Urinary bladder (tissue), 4 donors: ENCODE measurements around the gene MARCHF3. TPM values are rescaled to one million over a fixed set of nuclear protein-coding genes. Genes with fewer than 3 reads are reported as not detected.
"Not testable (repeated sequence)": the region's sequence is repeated elsewhere in the genome, so short reads cannot be mapped to it uniquely, and the experiment has no call there.

Source experiments
- DNase-seq: peaks from one replicate; pipeline ENCODE4 v3.0.0-alpha.2; 2015; ENCODE audit errors: extremely low spot score
- H3K27ac ChIP-seq: one replicate; pipeline ENCODE4 v1.5.1; 2013; ENCODE audit warnings: low read depth, mild to moderate bottlenecking, moderate library complexity
- H3K36me3 ChIP-seq: one replicate; pipeline ENCODE4 v1.6.1; 2013; ENCODE audit warnings: mild to moderate bottlenecking, moderate library complexity; ENCODE audit not compliant: insufficient read depth
- H3K4me1 ChIP-seq: one replicate; pipeline ENCODE4 v1.6.1; 2013; ENCODE audit warnings: mild to moderate bottlenecking, moderate library complexity; ENCODE audit not compliant: insufficient read depth
- H3K4me3 ChIP-seq: one replicate; pipeline ENCODE4 v1.5.1; 2013; ENCODE audit warnings: low read depth, low read length
- WGBS: extraction: QIAGEN DNeasy Blood & Tissue Kit; methylation state at CpG from one replicate; pipeline ENCODE4 v1.1.7; 2013; 5-methylcytosine and 5-hydroxymethylcytosine counted together
- polyA plus RNA-seq: library from polyadenylated mRNA; stranded (reverse); fragments of 200-250 nt; gene quantifications from one replicate; pipeline ENCODE4 v1.2.3, GENCODE V29; 2013
- total RNA-seq: library from RNA; depleted of rRNA; stranded (reverse); fragments of >200 nt; gene quantifications from one replicate; pipeline ENCODE4 v1.2.3, GENCODE V29; 2014
- donor health status: healthy with polysubstance abuse.
- donor health status: healthy.

MARCHF3 gene
- total and polyA plus RNA-seq, 2 donors, result 8.6 to 9.2 TPM

DNA sequence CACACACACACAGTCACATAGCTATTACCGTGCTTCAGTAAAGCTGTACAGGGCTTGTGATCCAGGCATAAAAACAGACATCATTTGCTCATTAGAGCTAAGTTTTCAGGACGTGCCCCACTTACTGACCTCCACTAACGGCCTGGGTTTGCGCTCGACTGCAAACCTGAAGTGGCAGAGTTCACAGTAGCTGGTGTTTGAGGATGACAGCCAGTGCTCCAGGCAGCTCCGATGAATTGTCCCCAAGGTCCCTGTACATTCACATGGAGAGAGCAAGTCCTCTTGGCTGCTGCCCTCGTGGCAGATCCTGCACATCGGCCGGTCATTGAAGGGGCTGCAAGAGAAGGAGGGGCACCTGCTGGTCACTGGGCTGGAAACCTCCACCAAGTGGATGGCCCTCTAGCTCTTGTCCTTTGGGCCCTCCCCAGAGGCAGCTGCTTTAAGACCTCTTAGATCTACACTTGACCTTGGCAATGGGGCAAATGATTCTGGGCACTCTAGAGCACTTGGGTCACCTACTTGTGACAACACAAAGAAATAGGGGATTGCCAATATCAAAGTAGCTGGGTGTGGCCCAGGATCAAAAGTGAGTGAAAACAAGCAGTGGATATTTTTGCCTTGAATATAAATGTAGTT is 115.4 kb downstream of the MARCHF3 start:
- WGBS, result 79% methylated on average over 9 of the region's 9 CpGs
- Histone ChIP-seq H3K4me3 (no peak overlapping the region), H3K4me1 (no peaks in the 10 kb centered on the region), H3K27ac (no peak overlapping the region), H3K36me3 (no peaks in the 10 kb centered on the region)
- DNase-seq, result no peak

DNA sequence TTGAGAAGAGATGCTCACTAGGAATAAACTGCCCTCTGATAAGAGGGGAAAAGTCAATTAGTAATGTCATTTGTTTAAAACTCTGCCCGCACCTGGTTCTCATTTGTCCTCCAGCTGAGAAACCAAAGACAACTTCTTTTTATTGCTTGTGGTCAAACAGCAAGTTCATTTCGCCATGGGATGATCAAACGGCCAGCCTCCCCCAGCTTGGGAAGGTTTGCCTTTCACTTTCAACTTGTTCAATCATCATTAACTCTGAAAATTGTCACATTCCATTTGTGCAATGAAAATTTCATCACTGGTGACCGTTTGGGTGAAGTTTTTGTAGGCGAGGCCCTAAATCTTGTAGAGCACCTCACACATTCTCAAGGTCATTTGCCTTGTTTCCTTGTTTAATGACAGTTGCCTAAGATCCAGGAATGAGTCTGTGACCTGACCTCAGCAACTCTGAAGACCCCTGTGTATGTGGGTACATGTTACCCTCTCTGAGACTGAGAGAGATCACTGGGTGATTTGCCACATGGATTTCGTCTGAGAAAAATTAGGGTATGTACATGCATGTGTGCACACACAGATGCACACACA is 117.7 kb downstream of the MARCHF3 start:
- Histone ChIP-seq H3K36me3 (no peaks in the 10 kb centered on the region), H3K4me3 (no peak overlapping the region), H3K27ac (no peak overlapping the region), H3K4me1 (no peaks in the 10 kb centered on the region)
- no peak for DNase-seq
- 66% methylated on average over 6 of the region's 6 CpGs for WGBS

DNA sequence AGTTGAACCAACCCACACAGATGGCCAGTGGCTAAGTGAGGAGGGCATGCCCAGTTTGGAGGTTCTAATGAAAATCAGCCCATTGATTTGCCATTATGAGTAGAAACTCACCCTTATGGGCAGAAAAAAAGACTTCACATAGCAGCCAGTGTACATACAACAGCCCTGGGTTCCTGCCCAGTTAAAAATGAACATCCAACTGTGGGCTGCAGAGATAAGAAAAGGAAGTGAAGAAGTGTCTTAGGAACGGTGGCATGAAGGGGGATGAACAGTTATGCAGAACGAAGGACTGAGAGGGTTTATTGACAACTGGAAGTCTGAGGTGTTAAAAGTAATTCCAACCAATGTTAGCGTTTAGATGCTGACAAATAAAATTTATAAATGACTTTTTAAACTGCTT is 118.4 kb downstream of the MARCHF3 start:
- 42% methylated on average over 3 of the region's 3 CpGs for WGBS
- no peaks in the 10 kb centered on the region for H3K36me3 ChIP-seq
- no peak for DNase-seq

DNA sequence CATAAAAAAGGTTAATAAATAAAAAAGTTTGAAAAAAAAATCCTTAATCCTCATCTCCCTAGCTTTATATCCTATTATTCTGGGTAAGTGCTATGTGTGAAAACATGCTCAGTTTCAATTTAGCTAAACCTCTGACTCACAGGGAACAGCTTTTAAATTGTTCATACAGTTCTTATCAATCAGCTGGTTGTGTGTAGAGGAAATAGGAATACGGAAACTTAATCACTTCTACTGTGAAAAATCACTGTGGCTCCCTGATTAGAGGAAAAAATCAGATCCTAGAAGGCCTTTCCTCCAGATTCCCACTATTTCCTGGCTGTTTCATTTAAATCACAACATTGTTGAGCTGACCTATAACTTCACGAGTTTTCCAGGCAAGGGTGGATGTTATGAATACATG is 120.5 kb downstream of the MARCHF3 start:
- H3K4me3 ChIP-seq, result no peak overlapping the region
- WGBS, result 85% methylated on average over 2 of the region's 2 CpGs

More for the DNA sequence above, 118.4 kb downstream of the MARCHF3 start:
- Histone ChIP-seq H3K27ac (no peak overlapping the region), H3K4me3 (no peak overlapping the region), H3K4me1 (no peaks in the 10 kb centered on the region)

DNA sequence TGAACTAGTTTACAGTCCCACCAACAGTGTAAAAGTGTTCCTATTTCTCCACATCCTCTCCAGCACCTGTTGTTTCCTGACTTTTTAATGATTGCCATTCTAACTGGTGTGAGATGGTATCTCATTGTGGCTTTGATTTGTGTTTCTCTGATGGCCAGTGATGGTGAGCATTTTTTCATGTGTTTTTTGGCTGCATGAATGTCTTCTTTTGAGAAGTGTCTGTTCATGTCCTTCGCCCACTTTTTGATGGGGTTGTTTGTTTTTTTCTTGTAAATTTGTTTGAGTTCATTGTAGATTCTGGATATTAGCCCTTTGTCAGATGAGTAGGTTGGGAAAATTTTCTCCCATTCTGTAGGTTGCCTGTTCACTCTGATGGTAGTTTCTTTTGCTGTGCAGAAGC is 126.0 kb downstream of the MARCHF3 start:
- WGBS, result no CpG with 5 or more reads among the region's 1 CpG
- not testable (repeated sequence) for H3K36me3 ChIP-seq, DNase-seq, H3K4me3 ChIP-seq, H3K4me1 ChIP-seq, H3K27ac ChIP-seq

More for the DNA sequence above, 120.5 kb downstream of the MARCHF3 start:
- Histone ChIP-seq H3K27ac (no peak overlapping the region), H3K4me1 (no peaks in the 10 kb centered on the region), H3K36me3 (no peaks in the 10 kb centered on the region)
- no peak for DNase-seq

DNA sequence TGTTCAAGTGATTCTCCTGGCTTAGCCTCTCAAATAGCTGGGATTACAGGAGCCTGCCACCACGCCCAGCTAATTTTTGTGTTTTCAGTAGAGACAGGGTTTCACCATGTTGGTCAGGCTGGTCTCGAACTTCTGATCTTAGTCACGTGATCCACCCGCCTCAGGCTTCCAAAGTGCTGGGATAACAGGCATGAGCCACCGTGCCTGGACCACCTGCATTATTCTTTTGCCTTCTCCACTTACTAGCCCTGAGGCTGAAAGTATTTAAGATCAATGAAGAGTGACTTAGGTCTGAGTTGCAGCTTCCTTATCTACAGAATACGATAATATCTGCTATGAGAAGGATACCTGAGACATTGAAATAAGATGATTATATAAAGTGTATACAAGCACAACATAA is 129.6 kb downstream of the MARCHF3 start:
- Histone ChIP-seq H3K36me3 (no peaks in the 10 kb centered on the region), H3K4me3 (no peak overlapping the region), H3K27ac (no peak overlapping the region), H3K4me1 (no peaks in the 10 kb centered on the region)
- no peak for DNase-seq
- WGBS, result 90% methylated on average over 6 of the region's 6 CpGs

DNA sequence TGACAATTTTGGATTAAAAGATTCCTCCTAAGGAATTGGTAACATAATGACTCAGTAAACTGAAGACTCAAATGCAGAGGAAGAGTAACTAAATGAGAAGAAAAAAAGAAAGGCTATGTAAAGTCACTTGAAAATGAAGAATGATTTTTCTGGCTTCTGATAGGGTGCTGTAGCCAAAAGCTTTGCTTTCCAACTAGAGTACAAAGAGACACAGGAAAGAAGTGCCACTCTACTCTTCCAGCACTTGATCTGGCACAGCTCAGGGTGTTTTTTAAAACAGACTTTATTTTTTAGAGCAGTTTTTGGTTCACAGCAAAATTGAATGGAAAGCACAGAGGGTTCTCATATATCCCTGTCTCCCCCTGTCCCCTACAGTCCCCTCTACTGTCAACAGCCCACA is 130.9 kb downstream of the MARCHF3 start:
- Histone ChIP-seq H3K27ac (no peak overlapping the region), H3K4me3 (no peak overlapping the region)
- DNase-seq, result no peak

DNA sequence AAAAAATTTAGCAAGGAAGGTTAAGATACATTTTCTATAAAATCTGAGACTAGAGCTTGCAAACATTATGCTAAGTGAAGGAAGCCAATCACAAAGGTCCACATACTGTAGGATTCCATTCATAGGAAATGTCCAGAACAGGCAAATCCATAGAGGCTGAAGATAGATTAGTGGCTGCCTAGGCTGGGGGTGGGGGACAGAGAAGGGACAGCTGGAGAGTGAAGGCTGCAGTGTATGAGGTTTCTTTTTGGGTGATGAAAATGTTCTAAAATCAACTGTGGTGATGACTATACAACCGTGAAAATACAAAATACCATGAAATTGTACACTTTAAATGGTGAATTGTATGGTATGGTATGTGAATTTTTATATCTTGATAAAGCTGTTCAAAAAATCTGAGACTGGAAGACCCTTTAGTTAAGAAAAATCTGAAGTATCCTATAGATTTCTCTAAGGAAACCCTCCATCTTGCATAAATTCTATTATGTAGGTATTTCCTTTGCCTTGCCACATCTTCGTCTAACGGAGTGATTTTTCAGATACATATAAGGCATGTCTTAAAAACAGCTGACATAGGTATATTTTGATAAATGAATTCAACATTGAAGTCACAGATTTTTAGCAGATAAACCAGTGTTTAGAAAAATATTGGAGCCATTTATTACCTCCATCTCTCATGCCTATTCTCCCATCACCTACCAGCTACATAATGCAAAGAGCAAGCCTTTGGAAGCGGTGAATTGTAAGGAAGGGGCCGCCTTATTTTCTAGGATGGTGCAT is 132.3 kb downstream of the MARCHF3 start:
- no peak overlapping the region for H3K27ac ChIP-seq
- no peak for DNase-seq
- H3K4me1 ChIP-seq, result no peaks in the 10 kb centered on the region
- 92% methylated on average over 5 of the region's 5 CpGs for WGBS
- H3K36me3 ChIP-seq, result no peaks in the 10 kb centered on the region
- H3K4me3 ChIP-seq, result no peak overlapping the region

More for the DNA sequence above, 130.9 kb downstream of the MARCHF3 start:
- H3K4me1 ChIP-seq, result no peaks in the 10 kb centered on the region
- no peaks in the 10 kb centered on the region for H3K36me3 ChIP-seq

DNA sequence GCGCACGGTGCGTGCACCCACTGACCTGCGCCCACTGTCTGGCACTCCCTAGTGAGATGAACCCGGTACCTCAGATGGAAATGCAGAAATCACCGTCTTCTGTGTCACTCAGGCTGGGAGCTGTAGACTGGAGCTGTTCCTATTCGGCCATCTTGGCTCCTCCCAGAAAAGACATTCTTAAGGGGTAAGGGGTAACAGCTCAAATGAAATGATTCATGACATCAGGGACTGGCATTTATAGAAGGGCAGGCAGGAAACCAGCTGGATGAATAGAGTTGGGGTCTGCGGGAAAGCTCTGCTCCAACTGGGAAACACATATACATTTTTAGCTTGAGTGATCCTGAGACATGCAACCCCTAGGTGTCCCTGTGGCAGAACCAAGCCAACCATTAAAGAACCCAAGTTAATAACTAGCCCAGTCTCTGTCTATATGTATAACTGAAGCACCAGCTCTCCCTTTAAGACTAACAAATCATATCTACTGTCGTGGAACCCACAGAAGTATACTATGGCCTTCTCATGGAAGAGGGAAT is 134.1 kb downstream of the MARCHF3 start:
- no peak overlapping the region for H3K27ac ChIP-seq
- no peaks in the 10 kb centered on the region for H3K36me3 ChIP-seq
- H3K4me1 ChIP-seq, result no peaks in the 10 kb centered on the region
- WGBS, result 90% methylated on average over 9 of the region's 9 CpGs
- no peak overlapping the region for H3K4me3 ChIP-seq
- no peak for DNase-seq

DNA sequence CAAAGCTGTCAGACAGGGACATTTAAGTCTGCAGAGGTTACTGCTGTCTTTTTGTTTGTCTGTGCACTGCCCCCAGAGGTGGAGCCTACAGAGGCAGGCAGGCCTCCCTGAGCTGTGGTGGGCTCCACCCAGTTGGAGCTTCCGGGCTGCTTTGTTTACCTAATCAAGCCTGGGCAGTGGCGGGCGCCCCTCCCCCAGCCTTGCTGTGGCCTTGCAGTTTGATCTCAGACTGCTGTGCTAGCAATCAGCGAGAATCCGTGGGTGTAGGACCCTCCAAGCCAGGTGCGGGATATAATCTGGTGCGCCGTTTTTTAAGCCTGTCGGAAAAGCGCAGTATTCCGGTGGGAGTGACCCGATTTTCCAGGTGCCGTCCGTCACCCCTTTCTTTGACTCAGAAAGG is 134.6 kb downstream of the MARCHF3 start:
- 79% methylated on average over 14 of the region's 14 CpGs for WGBS
- not testable (repeated sequence) for H3K4me1 ChIP-seq, H3K36me3 ChIP-seq, H3K27ac ChIP-seq, DNase-seq, H3K4me3 ChIP-seq

DNA sequence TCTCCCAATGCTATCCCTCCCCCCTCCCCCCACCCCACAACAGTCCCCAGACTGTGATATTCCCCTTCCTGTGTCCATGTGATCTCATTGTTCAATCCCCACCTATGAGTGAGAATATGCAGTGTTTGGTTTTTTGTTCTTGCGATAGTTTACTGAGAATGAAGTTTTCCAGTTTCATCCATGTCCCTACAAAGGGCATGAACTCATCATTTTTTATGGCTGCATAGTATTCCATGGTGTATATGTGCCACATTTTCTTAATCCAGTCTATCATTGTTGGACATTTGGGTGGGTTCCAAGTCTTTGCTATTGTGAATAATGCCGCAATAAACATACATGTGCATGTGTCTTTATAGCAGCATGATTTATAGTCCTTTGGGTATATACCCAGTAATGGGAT is 139.9 kb downstream of the MARCHF3 start:
- not testable (repeated sequence) for H3K27ac ChIP-seq, H3K4me1 ChIP-seq, H3K4me3 ChIP-seq, DNase-seq, H3K36me3 ChIP-seq
- 99% methylated on average over 2 of the region's 2 CpGs for WGBS

DNA sequence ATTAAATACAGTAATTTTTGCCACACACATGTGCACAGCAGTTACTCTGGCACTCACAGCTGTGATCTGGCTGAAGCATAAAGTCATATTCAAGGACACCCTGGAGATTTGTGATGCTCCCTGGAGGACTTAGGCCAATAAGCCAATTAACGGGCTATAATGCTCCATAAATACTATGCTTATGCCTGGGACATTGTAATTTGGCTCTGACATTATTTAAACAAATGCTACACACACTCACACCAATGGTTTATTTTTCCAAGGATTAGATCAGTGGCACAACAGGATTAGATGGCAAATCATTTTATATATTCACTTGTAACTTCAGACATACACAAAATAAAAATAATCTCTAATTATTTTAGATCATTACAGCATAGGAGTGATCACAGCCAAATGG is 142.2 kb downstream of the MARCHF3 start:
- Histone ChIP-seq H3K4me1 (no peaks in the 10 kb centered on the region), H3K27ac (no peak overlapping the region), H3K4me3 (no peak overlapping the region), H3K36me3 (no peaks in the 10 kb centered on the region)
- DNase-seq, result no peak
- WGBS, result 50% methylated on average over 1 of the region's 1 CpG

DNA sequence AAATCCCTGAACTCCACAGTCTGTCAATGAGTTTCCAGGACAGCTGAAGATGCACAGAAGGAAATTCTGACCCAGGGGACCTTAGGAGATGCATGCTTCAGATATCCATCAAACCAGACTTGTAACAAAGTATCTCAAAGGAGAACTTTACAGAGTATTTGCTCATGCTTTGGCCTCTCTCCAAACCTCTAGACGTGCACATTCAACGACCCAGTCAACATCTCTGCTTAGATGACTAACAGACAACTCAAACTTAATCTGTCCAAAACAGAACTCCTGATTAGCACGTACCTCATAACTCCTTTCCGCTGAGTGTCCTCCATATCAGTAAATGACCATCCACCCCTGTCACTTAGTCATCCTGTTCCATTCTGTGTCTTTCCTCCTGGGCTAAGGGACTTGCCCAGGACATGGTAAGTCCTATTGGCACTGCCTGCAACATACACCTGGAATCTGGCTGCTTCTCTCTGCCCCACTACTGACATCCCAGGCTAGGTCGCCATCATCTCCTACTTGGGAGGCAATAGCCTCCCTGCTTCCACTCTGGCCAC is 146.0 kb downstream of the MARCHF3 start:
- Histone ChIP-seq H3K4me3 (no peak overlapping the region), H3K36me3 (no peaks in the 10 kb centered on the region), H3K27ac (no peak overlapping the region), H3K4me1 (no peaks in the 10 kb centered on the region)
- no peak for DNase-seq
- 48% methylated on average over 5 of the region's 5 CpGs for WGBS
